K562 (cell line): ENCODE results near the gene USHBP1.

Experiments
- FOXK1 ChIP-seq: sonication (generic); formaldehyde crosslinking; IDR thresholded peaks from 2 replicates; pipeline ENCODE4 v1.8.0; 2022; ENCODE audit warnings: missing genetic modification reagents, mild to moderate bottlenecking, borderline replicate concordance
- GABPA ChIP-seq: fragments of 200-800 bp; sonication (Bioruptor generic); conservative IDR thresholded peaks from 2 replicates; pipeline ENCODE4 v1.6.1; 2016; ENCODE audit warnings: low read depth, missing genetic modification characterization, missing compliant biosample characterization
- GATAD2A ChIP-seq: fragments of 450-650 bp; IDR thresholded peaks from 2 replicates; pipeline ENCODE4 v1.6.1; 2017
- ZKSCAN8 ChIP-seq: fragments of 200-800 bp; sonication (Bioruptor generic); IDR thresholded peaks from 2 replicates; pipeline ENCODE4 v1.6.1; 2016; ENCODE audit warnings: missing genetic modification characterization, missing compliant biosample characterization
- ZNF583 ChIP-seq: fragments of 250-450 bp; sonication (Bioruptor Pico); IDR thresholded peaks from 2 replicates; pipeline ENCODE4 v1.4.0; 2020
- ZZZ3 ChIP-seq: fragments of 450-650 bp; IDR thresholded peaks from 2 replicates; pipeline ENCODE4 v1.6.1; 2016; ENCODE audit warnings: antibody characterized with exemption, mild to moderate bottlenecking, moderate library complexity

- TF ChIP-seq ZZZ3 (no peak), GABPA (no peak), FOXK1 (CRISPR knock-in tag) (no peak), GATAD2A (no peak), ZKSCAN8 (CRISPR knock-in tag) (no peak), ZNF583 (no peak)
Observed at GRCh38 chr19:17286752-17287151, 22.2 kb upstream of the USHBP1 start.
